CD4-positive, CD25-positive, alpha-beta regulatory T cell (primary cell): ENCODE measurements around the gene IQCH. TPM values are rescaled to one million over a fixed set of nuclear protein-coding genes. Genes with fewer than 3 reads are reported as not detected.

ENCODE experiments used
- ATAC-seq, 2 donors: fragments of 150-1000 bp; cut with Tn5 transposase; one replicate each; pipeline ENCODE4 v1.10.0; 2021; ENCODE audit warnings: low read depth in 2 of 2, moderate number of reproducible peaks in 2 of 2, moderate library complexity in 1 of 2
- DNase-seq, 3 donors: peaks; one replicate each; pipeline versions ENCODE4 v3.0.0 to v3.0.0-alpha.2; 2012 to 2022; ENCODE audit warnings: mixed read lengths in 1 of 3
- H3K27ac ChIP-seq: one replicate; pipeline ENCODE4 v1.7.0; 2013; ENCODE audit warnings: mild to moderate bottlenecking, low read length; ENCODE audit not compliant: insufficient read depth, poor library complexity, severe bottlenecking
- H3K27me3 ChIP-seq: one replicate; pipeline ENCODE4 v1.7.0; 2013; ENCODE audit warnings: low read length; ENCODE audit not compliant: control insufficient read depth, insufficient read depth
- H3K36me3 ChIP-seq: one replicate; pipeline ENCODE4 v1.7.0; 2013; ENCODE audit warnings: mild to moderate bottlenecking, low read length, moderate library complexity; ENCODE audit not compliant: control insufficient read depth, insufficient read depth
- H3K4me1 ChIP-seq: 2 replicates; pipeline ENCODE4 v1.7.0; 2013; ENCODE audit warnings: mild to moderate bottlenecking, low read length; ENCODE audit not compliant: insufficient read depth, control insufficient read depth, poor library complexity, severe bottlenecking
- H3K4me3 ChIP-seq: one replicate; pipeline ENCODE4 v1.7.0; 2013; ENCODE audit warnings: low read depth, mild to moderate bottlenecking, low read length, moderate library complexity
- H3K9me3 ChIP-seq, 2 experiments: 1 replicate in 1 of 2; 2 replicates in 1 of 2; pipeline ENCODE4 v1.7.0; 2013; ENCODE audit warnings: low read length in 2 of 2, mild to moderate bottlenecking in 1 of 2, moderate library complexity in 1 of 2; ENCODE audit not compliant: control insufficient read depth in 2 of 2
- H3K27ac Mint-ChIP-seq, 3 donors: one replicate each; pipeline ENCODE4 v1.8.0; 2020 to 2022; ENCODE audit warnings: mild to moderate bottlenecking in 3 of 3, mixed read lengths in 3 of 3, moderate library complexity in 2 of 3
- H3K27me3 Mint-ChIP-seq: one replicate; pipeline ENCODE4 v1.8.0; 2022; ENCODE audit warnings: mild to moderate bottlenecking, mixed read lengths
- H3K36me3 Mint-ChIP-seq: one replicate; pipeline ENCODE4 v1.8.0; 2020; ENCODE audit warnings: mixed read lengths
- H3K4me1 Mint-ChIP-seq, 4 donors: one replicate each; pipeline ENCODE4 v1.8.0; 2020 to 2022; ENCODE audit warnings: mixed read lengths in 4 of 4, mild to moderate bottlenecking in 1 of 4
- H3K4me3 Mint-ChIP-seq, 4 donors: one replicate each; pipeline ENCODE4 v1.8.0; 2020 to 2022; ENCODE audit warnings: mild to moderate bottlenecking in 4 of 4, mixed read lengths in 4 of 4, moderate library complexity in 3 of 4
- H3K9me3 Mint-ChIP-seq, 7 donors: one replicate each; pipeline ENCODE4 v1.8.0; 2020 to 2022; ENCODE audit warnings: mixed read lengths in 7 of 7, mild to moderate bottlenecking in 3 of 7, moderate library complexity in 2 of 7
- polyA plus RNA-seq, 4 donors: library from polyadenylated mRNA; unstranded; fragments of 300-500 nt; fragmentation: Illumina TruSeq; gene quantifications; one replicate each; pipeline ENCODE4 v1.2.3, GENCODE V29; 2021
- total RNA-seq: library from RNA; stranded (reverse); gene quantifications from one replicate; pipeline ENCODE4 v1.2.3, GENCODE V29; 2022

Gene IQCH
- total and polyA plus RNA-seq, 5 donors from 2014 or later: 0.32 to 0.54 (median 0.38) TPM; not detected in 2

GRCh38 chr15:67504056-67504455 lies 249.5 kb downstream of the IQCH start:
- DNase-seq: no peak
- Histone ChIP-seq H3K27me3 (no peaks in the 10 kb centered on the region), H3K36me3 (no peaks in the 10 kb centered on the region), H3K4me1 (no peaks in the 10 kb centered on the region), H3K9me3 (no peaks in the 10 kb centered on the region), H3K4me3 (no peak overlapping the region), H3K27ac (no peak overlapping the region)
- Mint-ChIP-seq H3K4me1 (peaks cover 0 to 4% (median under 1%) of the 10 kb centered on the region in 4 donors), H3K27me3 (no peaks in the 10 kb centered on the region), H3K36me3 (peaks cover 11% of the 10 kb centered on the region), H3K9me3 (peaks cover 0 to 1% (median 0%) of the 10 kb centered on the region in 7 donors), H3K4me3 (no peak overlapping the region), H3K27ac (no peak overlapping the region)
- ATAC-seq: no peak

- no peaks in the 10 kb centered on the region for H3K9me3 ChIP-seq
- H3K27me3 ChIP-seq: no peaks in the 10 kb centered on the region
- H3K36me3 ChIP-seq: no peaks in the 10 kb centered on the region
- H3K27ac ChIP-seq: no peak overlapping the region
- DNase-seq (no peak), ATAC-seq (no peak)
- H3K9me3 Mint-ChIP-seq: peaks cover 0 to 1% (median 0%) of the 10 kb centered on the region in 7 donors
- peaks cover 0 to 5% (median under 1%) of the 10 kb centered on the region in 4 donors for H3K4me1 Mint-ChIP-seq
- no peaks in the 10 kb centered on the region for H3K27me3 Mint-ChIP-seq
- peaks cover 11% of the 10 kb centered on the region for H3K36me3 Mint-ChIP-seq
- H3K27ac Mint-ChIP-seq: no peak overlapping the region
- no peak overlapping the region for H3K4me3 Mint-ChIP-seq
- no peaks in the 10 kb centered on the region for H3K4me1 ChIP-seq
- H3K4me3 ChIP-seq: no peak overlapping the region
These were observed 250.2 kb downstream of the IQCH start for GRCh38 chr15:67504796-67505195.

DNA sequence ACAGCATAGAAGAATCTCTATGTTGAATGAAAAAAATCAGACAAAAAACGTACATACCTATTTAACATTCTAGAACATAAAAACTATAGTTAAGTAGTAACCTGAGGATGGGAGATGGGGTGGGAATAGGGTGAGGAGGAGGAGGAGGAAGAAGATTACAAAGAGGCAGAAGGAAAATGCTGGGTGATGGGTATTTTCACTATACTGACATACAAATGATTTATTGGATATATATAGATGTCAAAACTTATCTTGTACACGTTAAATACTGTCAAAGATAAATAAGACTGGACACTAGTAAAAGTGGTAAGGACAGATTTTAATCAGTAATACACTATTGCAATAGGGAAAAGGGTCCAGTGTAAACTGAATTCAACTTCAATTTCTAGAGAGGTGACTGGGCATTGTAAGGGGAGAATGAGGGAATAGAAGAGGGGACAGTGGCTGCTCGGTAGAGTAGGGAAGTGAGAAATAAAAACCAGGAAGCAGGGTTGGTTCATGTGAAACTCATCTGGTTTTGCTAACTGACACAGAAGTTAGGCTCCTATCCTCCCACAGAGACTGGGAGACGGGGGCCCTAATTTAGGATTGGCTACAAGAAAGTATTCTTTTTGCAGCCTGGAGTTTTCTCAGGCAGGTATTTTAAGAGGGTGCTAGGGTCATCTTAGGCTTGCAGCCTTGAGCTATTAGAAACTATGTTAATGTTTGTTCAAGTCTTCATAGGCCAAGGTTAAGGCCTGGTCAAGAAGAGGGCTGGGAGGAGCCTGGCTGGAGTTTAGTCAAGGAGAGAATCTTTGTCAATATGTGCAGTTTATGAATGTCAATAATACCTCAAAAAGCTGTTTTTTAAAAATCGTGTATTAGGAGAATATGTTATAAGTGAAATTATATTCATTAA lies 251.3 kb downstream of the IQCH start:
- no peaks in the 10 kb centered on the region for H3K4me1 ChIP-seq
- Mint-ChIP-seq H3K4me3 (no peak overlapping the region), H3K9me3 (peaks cover 0 to 1% (median 0%) of the 10 kb centered on the region in 7 donors), H3K27ac (no peak overlapping the region), H3K4me1 (peaks cover 0 to 5% (median under 1%) of the 10 kb centered on the region in 4 donors), H3K27me3 (no peaks in the 10 kb centered on the region), H3K36me3 (peaks cover 11% of the 10 kb centered on the region)
- DNase-seq (no peak), ATAC-seq (no peak)
- no peaks in the 10 kb centered on the region for H3K27me3 ChIP-seq
- no peak overlapping the region for H3K27ac ChIP-seq
- no peaks in the 10 kb centered on the region for H3K36me3 ChIP-seq
- H3K9me3 ChIP-seq: no peaks in the 10 kb centered on the region
- H3K4me3 ChIP-seq: no peak overlapping the region

DNA sequence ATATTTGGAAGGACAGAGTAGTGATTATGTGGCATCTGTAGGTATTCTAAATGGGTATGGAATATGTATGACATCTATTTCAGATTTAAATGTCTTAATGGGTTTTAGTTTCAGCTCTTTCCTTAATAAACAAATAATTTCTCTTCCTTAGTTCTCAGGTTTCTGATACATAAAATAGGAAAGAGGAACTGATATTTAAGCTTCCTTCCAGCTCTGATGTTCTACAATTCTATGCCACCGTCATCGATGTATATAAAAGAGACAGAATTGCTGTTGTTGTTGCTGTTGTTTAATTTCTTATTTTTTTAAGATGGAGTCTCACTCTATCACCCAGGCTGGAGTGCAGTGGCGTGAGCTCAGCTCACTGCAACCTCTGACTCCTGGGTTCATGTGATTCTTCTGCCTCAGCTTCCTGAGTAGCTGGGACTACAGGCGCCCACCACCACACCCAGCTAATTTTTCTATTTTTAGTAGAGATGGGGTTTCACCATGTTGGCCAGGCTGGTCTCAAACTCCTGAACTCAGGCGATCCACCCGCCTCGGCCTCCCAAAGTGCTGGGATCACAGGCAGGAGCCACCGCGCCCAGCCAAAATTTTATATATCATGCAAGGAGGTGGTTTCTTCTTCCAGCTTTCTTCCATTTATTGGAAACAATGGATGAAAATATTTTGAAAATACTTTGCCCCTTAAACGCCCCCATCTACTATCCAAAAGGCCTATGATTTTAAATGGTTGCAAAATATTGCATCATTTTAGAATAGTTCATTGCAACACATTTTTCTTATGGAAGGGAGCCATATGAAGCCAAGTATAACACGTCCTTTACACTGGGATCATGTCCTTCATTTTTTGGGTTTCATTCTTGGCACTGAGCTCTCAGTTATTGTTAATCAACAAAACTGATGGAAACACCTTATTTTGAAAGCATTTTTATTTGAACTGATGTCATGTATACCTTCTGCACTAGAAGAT lies 252.5 kb downstream of the IQCH start:
- no peak for DNase-seq
- Mint-ChIP-seq H3K4me3 (no peak overlapping the region), H3K36me3 (peaks cover 15% of the 10 kb centered on the region), H3K9me3 (peaks cover 0 to 1% (median 0%) of the 10 kb centered on the region in 7 donors), H3K27ac (no peak overlapping the region), H3K27me3 (no peaks in the 10 kb centered on the region), H3K4me1 (peaks cover 0 to 5% (median 2%) of the 10 kb centered on the region in 4 donors)
- Histone ChIP-seq H3K36me3 (peaks cover 3% of the 10 kb centered on the region), H3K27ac (no peak overlapping the region), H3K4me1 (no peaks in the 10 kb centered on the region), H3K9me3 (no peaks in the 10 kb centered on the region), H3K27me3 (no peaks in the 10 kb centered on the region), H3K4me3 (no peak overlapping the region)
- ATAC-seq: no peak

- no peak overlapping the region for H3K4me3 ChIP-seq
- Mint-ChIP-seq H3K4me1 (peaks cover 0 to 5% (median 3%) of the 10 kb centered on the region in 4 donors), H3K4me3 (no peak overlapping the region), H3K27ac (no peak overlapping the region), H3K36me3 (peaks cover 29% of the 10 kb centered on the region), H3K9me3 (peaks cover 0 to 1% (median 0%) of the 10 kb centered on the region in 7 donors), H3K27me3 (no peaks in the 10 kb centered on the region)
- no peaks in the 10 kb centered on the region for H3K4me1 ChIP-seq
- ATAC-seq (no peak), DNase-seq (no peak)
- peaks cover 7% of the 10 kb centered on the region for H3K36me3 ChIP-seq
- no peaks in the 10 kb centered on the region for H3K27me3 ChIP-seq
- no peak overlapping the region for H3K27ac ChIP-seq
- H3K9me3 ChIP-seq: no peaks in the 10 kb centered on the region
These were observed 253.8 kb downstream of the IQCH start for GRCh38 chr15:67508407-67508806.

- Histone ChIP-seq H3K27me3 (no peaks in the 10 kb centered on the region), H3K4me3 (no peak overlapping the region), H3K9me3 (no peaks in the 10 kb centered on the region), H3K36me3 (peaks cover 13% of the 10 kb centered on the region), H3K27ac (no peak overlapping the region), H3K4me1 (no peaks in the 10 kb centered on the region)
- Mint-ChIP-seq H3K27me3 (no peaks in the 10 kb centered on the region), H3K36me3 (peaks cover 33% of the 10 kb centered on the region), H3K4me3 (no peak overlapping the region), H3K4me1 (peaks cover 0 to 5% (median 3%) of the 10 kb centered on the region in 4 donors), H3K27ac (no peak overlapping the region), H3K9me3 (no peaks in the 10 kb centered on the region)
- no peak for DNase-seq
- ATAC-seq: no peak
These were observed 255.3 kb downstream of the IQCH start for GRCh38 chr15:67509918-67510317.

DNA sequence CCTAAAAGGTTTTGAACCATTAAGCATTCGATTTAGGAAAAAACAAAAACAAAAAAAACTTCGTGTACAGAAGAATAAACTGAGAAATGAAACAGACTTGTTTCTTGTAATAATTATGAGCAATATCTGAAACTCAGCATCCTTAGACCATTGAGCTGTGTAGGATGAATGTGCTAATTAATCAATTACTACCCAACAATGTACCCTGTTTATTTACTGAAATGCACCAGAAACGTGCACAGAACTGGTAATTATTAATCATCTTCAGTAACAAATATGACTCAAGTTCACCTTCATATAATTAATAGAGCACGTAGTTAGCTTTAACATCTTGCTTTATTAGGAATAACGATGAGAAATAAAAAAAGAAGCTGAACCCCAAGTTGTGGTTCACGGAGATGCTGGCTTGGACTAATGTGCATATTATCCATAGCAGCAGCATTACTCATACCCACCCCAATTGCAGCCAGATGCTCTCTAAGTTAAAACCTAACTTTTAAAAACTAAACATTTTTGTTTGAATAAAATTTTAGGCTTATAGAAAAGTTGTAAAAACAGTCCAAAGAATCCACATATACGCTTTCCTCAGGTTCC lies 256.1 kb downstream of the IQCH start:
- no peak overlapping the region for H3K27ac Mint-ChIP-seq
- ATAC-seq: no peak
- peaks cover 33% of the 10 kb centered on the region for H3K36me3 Mint-ChIP-seq
- H3K4me3 Mint-ChIP-seq: no peak overlapping the region
- H3K9me3 ChIP-seq: no peaks in the 10 kb centered on the region
- no peak overlapping the region for H3K4me3 ChIP-seq
- H3K27ac ChIP-seq: no peak overlapping the region
- H3K27me3 Mint-ChIP-seq: no peaks in the 10 kb centered on the region
- H3K4me1 ChIP-seq: no peaks in the 10 kb centered on the region
- H3K9me3 Mint-ChIP-seq: no peaks in the 10 kb centered on the region
- H3K27me3 ChIP-seq: no peaks in the 10 kb centered on the region
- DNase-seq: no peak
- peaks cover 0 to 5% (median 3%) of the 10 kb centered on the region in 4 donors for H3K4me1 Mint-ChIP-seq
- peaks cover 13% of the 10 kb centered on the region for H3K36me3 ChIP-seq
